ENCODE data around the gene PCDHGB4. TPM values are rescaled to one million over a fixed set of nuclear protein-coding genes. Genes with fewer than 3 reads are reported as not detected.
"Not testable (repeated sequence)": the region's sequence is repeated elsewhere in the genome, so short reads cannot be mapped to it uniquely, and the experiment has no call there.

PCDHGB4 gene
- total RNA-seq, 1 donor from 2014 or later = 4.2 TPM

- Histone ChIP-seq H3K27me3 (peaks cover 11% of the 10 kb centered on the region), H3K9me3 (peaks cover 40% of the 10 kb centered on the region), H3K4me3 (peak within 1 kb of the TSS; percentile 42)
- intact Hi-C loops (cut with DNase I); H3K36me3 ChIP-seq; H3K4me1 ChIP-seq; H3K27ac ChIP-seq: not testable (repeated sequence)
- ATAC-seq (peak; percentile 95), DNase-seq (peak; percentile 80)
- TF ChIP-seq, protein P1, sequence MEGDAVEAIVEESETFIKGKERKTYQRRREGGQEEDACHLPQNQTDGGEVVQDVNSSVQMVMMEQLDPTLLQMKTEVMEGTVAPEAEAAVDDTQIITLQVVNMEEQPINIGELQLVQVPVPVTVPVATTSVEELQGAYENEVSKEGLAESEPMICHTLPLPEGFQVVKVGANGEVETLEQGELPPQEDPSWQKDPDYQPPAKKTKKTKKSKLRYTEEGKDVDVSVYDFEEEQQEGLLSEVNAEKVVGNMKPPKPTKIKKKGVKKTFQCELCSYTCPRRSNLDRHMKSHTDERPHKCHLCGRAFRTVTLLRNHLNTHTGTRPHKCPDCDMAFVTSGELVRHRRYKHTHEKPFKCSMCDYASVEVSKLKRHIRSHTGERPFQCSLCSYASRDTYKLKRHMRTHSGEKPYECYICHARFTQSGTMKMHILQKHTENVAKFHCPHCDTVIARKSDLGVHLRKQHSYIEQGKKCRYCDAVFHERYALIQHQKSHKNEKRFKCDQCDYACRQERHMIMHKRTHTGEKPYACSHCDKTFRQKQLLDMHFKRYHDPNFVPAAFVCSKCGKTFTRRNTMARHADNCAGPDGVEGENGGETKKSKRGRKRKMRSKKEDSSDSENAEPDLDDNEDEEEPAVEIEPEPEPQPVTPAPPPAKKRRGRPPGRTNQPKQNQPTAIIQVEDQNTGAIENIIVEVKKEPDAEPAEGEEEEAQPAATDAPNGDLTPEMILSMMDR (IDR thresholded peaks at IDR 0.05) = peak; percentile 60
Observed at GRCh38 chr5:141407790-141408505, 20.4 kb downstream of the PCDHGB4 start, which contains the start of gene PCDHGB6. Gene PCDHGB6 (plus strand): TSS chr5:141408021. CDS start chr5:141408203, 182 bp downstream.

DNA sequence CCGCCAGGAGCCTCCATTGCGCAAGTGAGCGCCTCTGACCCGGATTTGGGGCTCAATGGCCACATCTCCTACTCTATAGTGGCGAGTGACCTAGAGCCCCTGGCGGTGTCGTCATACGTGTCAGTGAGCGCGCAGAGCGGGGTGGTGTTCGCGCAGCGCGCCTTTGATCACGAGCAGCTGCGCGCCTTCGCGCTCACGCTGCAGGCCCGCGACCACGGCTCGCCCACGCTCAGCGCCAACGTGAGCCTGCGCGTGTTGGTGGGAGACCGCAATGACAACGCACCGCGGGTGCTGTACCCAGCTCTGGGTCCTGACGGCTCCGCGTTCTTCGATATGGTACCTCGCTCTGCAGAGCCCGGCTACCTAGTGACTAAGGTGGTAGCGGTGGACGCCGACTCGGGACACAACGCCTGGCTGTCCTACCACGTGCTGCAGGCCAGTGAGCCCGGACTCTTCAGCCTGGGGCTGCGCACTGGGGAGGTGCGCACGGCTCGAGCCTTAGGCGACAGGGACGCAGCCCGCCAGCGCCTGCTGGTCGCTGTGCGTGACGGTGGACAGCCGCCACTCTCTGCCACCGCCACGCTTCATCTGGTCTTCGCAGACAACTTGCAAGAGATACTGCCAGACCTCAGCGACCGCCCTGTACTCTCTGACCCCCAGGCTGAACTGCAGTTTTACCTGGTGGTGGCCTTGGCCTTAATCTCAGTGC lies 22.3 kb downstream of the PCDHGB4 start:
- intact Hi-C loops (cut with DNase I) = no loop called here
- Histone ChIP-seq H3K27ac (no peak overlapping the region), H3K36me3 (no peaks in the 10 kb centered on the region), H3K4me3 (no peak overlapping the region), H3K27me3 (peaks cover 11% of the 10 kb centered on the region), H3K4me1 (no peaks in the 10 kb centered on the region), H3K9me3 (peaks cover 50% of the 10 kb centered on the region)
- no peak for DNase-seq
- no peak for ATAC-seq
- TF ChIP-seq, protein P1 (IDR thresholded peaks at IDR 0.05) = no peak

- Histone ChIP-seq H3K4me1 (no peaks in the 10 kb centered on the region), H3K4me3 (no peak overlapping the region), H3K27ac (no peak overlapping the region), H3K9me3 (peaks cover 49% of the 10 kb centered on the region), H3K27me3 (peaks cover 11% of the 10 kb centered on the region), H3K36me3 (no peaks in the 10 kb centered on the region)
- intact Hi-C loops (cut with DNase I) = no loop called here
- ATAC-seq (no peak), DNase-seq (no peak)
- TF ChIP-seq, protein P1 (IDR thresholded peaks at IDR 0.05) = no peak
Observed at GRCh38 chr5:141411575-141411974, 24.1 kb downstream of the PCDHGB4 start.

- ATAC-seq = peak; percentile 79
Observed at GRCh38 chr5:141412854-141413539, 25.5 kb downstream of the PCDHGB4 start, which contains the start of gene PCDHGA10. Gene PCDHGA10 (plus strand): TSS chr5:141412987. CDS start chr5:141413176, 189 bp downstream.

GRCh38 chr5:141413540-141414069 lies 26.1 kb downstream of the PCDHGB4 start:
- ATAC-seq (no peak), DNase-seq (no peak)
- H3K27me3 ChIP-seq = peaks cover 11% of the 10 kb centered on the region
- H3K9me3 ChIP-seq = peaks cover 53% of the 10 kb centered on the region
- H3K27ac ChIP-seq = no peak overlapping the region
- H3K36me3 ChIP-seq = no peaks in the 10 kb centered on the region
- intact Hi-C loops (cut with DNase I) = no loop called here
- H3K4me3 ChIP-seq = peak overlapping the region; percentile 39
- no peaks in the 10 kb centered on the region for H3K4me1 ChIP-seq
- TF ChIP-seq, protein P1 (IDR thresholded peaks at IDR 0.05) = no peak

More at GRCh38 chr5:141412854-141413539, 25.5 kb downstream of the PCDHGB4 start, which contains the start of gene PCDHGA10:
- no peaks in the 10 kb centered on the region for H3K4me1 ChIP-seq
- TF ChIP-seq, protein P1 (IDR thresholded peaks at IDR 0.05) = peak; percentile 56
- H3K27ac ChIP-seq = no peak within 1 kb of the TSS
- intact Hi-C loops (cut with DNase I) = no loop called here
- no peaks in the 10 kb centered on the region for H3K36me3 ChIP-seq
- H3K4me3 ChIP-seq = peak within 1 kb of the TSS; percentile 39
- DNase-seq = no peak
- H3K27me3 ChIP-seq = peaks cover 11% of the 10 kb centered on the region
- peaks cover 55% of the 10 kb centered on the region for H3K9me3 ChIP-seq

GRCh38 chr5:141414548-141415274 lies 27.2 kb downstream of the PCDHGB4 start:
- ATAC-seq; H3K4me1 ChIP-seq; H3K27ac ChIP-seq; H3K36me3 ChIP-seq; intact Hi-C loops (cut with DNase I); DNase-seq; H3K4me3 ChIP-seq: not testable (repeated sequence)
- peaks cover 53% of the 10 kb centered on the region for H3K9me3 ChIP-seq
- peaks cover 16% of the 10 kb centered on the region for H3K27me3 ChIP-seq

DNA sequence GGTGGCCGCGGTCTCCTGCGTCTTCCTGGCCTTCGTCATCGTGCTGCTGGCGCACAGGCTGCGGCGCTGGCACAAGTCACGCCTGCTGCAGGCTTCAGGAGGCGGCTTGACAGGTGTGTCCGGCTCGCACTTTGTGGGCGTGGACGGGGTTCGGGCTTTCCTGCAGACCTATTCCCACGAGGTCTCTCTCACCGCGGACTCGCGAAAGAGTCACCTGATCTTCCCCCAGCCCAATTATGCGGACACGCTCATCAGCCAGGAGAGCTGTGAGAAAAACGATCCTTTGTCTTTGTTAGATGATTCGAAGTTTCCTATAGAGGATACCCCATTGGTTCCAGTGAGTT lies 27.7 kb downstream of the PCDHGB4 start:
- Histone ChIP-seq H3K9me3 (peaks cover 55% of the 10 kb centered on the region), H3K27me3 (peaks cover 12% of the 10 kb centered on the region)
- ATAC-seq; intact Hi-C loops (cut with DNase I); H3K36me3 ChIP-seq; H3K4me1 ChIP-seq; H3K27ac ChIP-seq; DNase-seq; H3K4me3 ChIP-seq: not testable (repeated sequence)

All from upper lobe of right lung (tissue), 1 donor.